HepG2 (cell line): ENCODE data around the gene INAFM1. TPM values are rescaled to one million over a fixed set of nuclear protein-coding genes. Genes with fewer than 3 reads are reported as not detected.
A peak's percentile ranks its signal among the peaks of the same experiment; 100 is the strongest.

ENCODE experiments used
- AKAP8 ChIP-seq: sonication (generic); formaldehyde crosslinking; IDR thresholded peaks from 2 replicates; pipeline ENCODE4 v1.5.1; 2020; ENCODE audit warnings: mild to moderate bottlenecking, missing genetic modification reagents
- ARHGAP35 ChIP-seq: sonication (generic); formaldehyde crosslinking; IDR thresholded peaks from 2 replicates; pipeline ENCODE4 v1.9.0; 2022; ENCODE audit warnings: mild to moderate bottlenecking, inconsistent platforms, moderate library complexity, missing genetic modification reagents, borderline replicate concordance
- ARID5B ChIP-seq: IDR thresholded peaks from 2 replicates; pipeline ENCODE4 v1.4.0; 2020; ENCODE audit warnings: mild to moderate bottlenecking, missing genetic modification reagents
- DMAP1 ChIP-seq: IDR thresholded peaks from 2 replicates; pipeline ENCODE4 v1.6.1; 2016
- FOXO1 ChIP-seq: sonication (generic); formaldehyde crosslinking; IDR thresholded peaks from 2 replicates; pipeline ENCODE4 v1.4.0; 2020; ENCODE audit warnings: missing genetic modification reagents
- HCFC1 ChIP-seq: fragments of 150-350 bp; IDR thresholded peaks from 2 replicates; pipeline ENCODE4 v1.6.1; 2014; ENCODE audit warnings: low read depth, low read length
- HES4 ChIP-seq: sonication (generic); formaldehyde crosslinking; IDR thresholded peaks from 2 replicates; pipeline ENCODE4 v1.9.0; 2021; ENCODE audit warnings: mild to moderate bottlenecking, missing genetic modification reagents, borderline replicate concordance
- KDM2A ChIP-seq: sonication (generic); formaldehyde crosslinking; IDR thresholded peaks from 2 replicates; pipeline ENCODE4 v1.4.0; 2020; ENCODE audit warnings: low read depth, missing genetic modification reagents, borderline replicate concordance
- KLF16 ChIP-seq, 2 experiments: sonication (generic) in 1 of 2; formaldehyde crosslinking in 1 of 2; IDR thresholded peaks; 2 replicates each; pipeline versions ENCODE4 v1.6.1 to v1.8.0; 2016 to 2023; ENCODE audit warnings: missing genetic modification reagents in 2 of 2, missing compliant biosample characterization in 1 of 2
- MYPOP ChIP-seq: sonication (generic); formaldehyde crosslinking; IDR thresholded peaks from 2 replicates; pipeline ENCODE4 v1.8.1; 2023; ENCODE audit warnings: mild to moderate bottlenecking, moderate library complexity, missing genetic modification reagents
- SAFB2 ChIP-seq: sonication (generic); formaldehyde crosslinking; IDR thresholded peaks from 2 replicates; pipeline ENCODE4 v1.5.1; 2020; ENCODE audit warnings: missing genetic modification reagents, low read depth, mild to moderate bottlenecking, borderline replicate concordance
- SAP130 ChIP-seq: IDR thresholded peaks from 2 replicates; pipeline ENCODE4 v1.6.1; 2016; ENCODE audit warnings: low read depth
- SRSF1 ChIP-seq: fragments of 200-400 bp; formaldehyde crosslinking; optimal IDR thresholded peaks from 2 replicates; pipeline ENCODE3; 2017; ENCODE audit warnings: mild to moderate bottlenecking, low read depth, low read length, moderate library complexity
- ZBTB14 ChIP-seq: sonication (generic); formaldehyde crosslinking; IDR thresholded peaks from 2 replicates; pipeline ENCODE4 v1.4.0; 2020; ENCODE audit warnings: missing genetic modification reagents
- ZBTB7B ChIP-seq: sonication (generic); formaldehyde crosslinking; IDR thresholded peaks from 2 replicates; pipeline ENCODE4 v1.4.0; 2020; ENCODE audit warnings: missing genetic modification reagents
- ZNF33A ChIP-seq: sonication (generic); formaldehyde crosslinking; IDR thresholded peaks from 2 replicates; pipeline ENCODE4 v1.5.1; 2020; ENCODE audit warnings: missing genetic modification reagents, mild to moderate bottlenecking, moderate library complexity, borderline replicate concordance
- ZNF570 ChIP-seq: sonication (generic); formaldehyde crosslinking; IDR thresholded peaks from 2 replicates; pipeline ENCODE4 v1.4.0; 2020; ENCODE audit warnings: mild to moderate bottlenecking, missing genetic modification reagents, borderline replicate concordance
- ZNF841 ChIP-seq: sonication (generic); formaldehyde crosslinking; IDR thresholded peaks from 2 replicates; pipeline ENCODE4 v1.8.1; 2023; ENCODE audit warnings: missing genetic modification reagents, borderline replicate concordance
- polyA plus RNA-seq, 8 experiments: library from polyadenylated mRNA; depleted of rRNA in 3 of 8; stranded (reverse) in 7 of 8; unstranded in 1 of 8; fragments of >200 nt; fragmentation: Illumina TruSeq in 4 of 8; extraction: Trizol in 4 of 8; gene quantifications; 2 replicates each; pipeline versions ENCODE4 v1.2.1 to v1.2.3, GENCODE V29; 2011 to 2016; ENCODE audit warnings: low read depth in 4 of 8, missing spikeins in 1 of 8, mixed read lengths in 1 of 8; ENCODE audit not compliant: insufficient read depth in 1 of 8
- total RNA-seq, 5 experiments: library from RNA; depleted of rRNA; stranded (reverse); fragments of >200 nt; fragmentation: Illumina TruSeq; extraction: Trizol; gene quantifications; 2 replicates each; pipeline ENCODE4 v1.2.3, GENCODE V29; 2016; ENCODE audit warnings: low read depth in 1 of 5
- TF ChIP-seq, protein P1 (sequence below): sonication (generic); formaldehyde crosslinking; IDR thresholded peaks from 2 replicates; pipeline ENCODE4 v1.5.1; 2020; ENCODE audit warnings: mild to moderate bottlenecking, missing genetic modification reagents, moderate library complexity
- TF ChIP-seq, protein P2 (sequence below): sonication (generic); formaldehyde crosslinking; IDR thresholded peaks from 2 replicates; pipeline ENCODE4 v1.8.0; 2022; ENCODE audit warnings: low read depth, missing genetic modification reagents

The INAFM1 gene
- total and polyA plus RNA-seq, 2 of the 13 experiments (the other 11 are each of a cell fraction or from before 2014, with no cell fraction given): 0.88 to 1.9 TPM

GRCh38 chr19:47225746-47226425, 48.8 kb upstream of the INAFM1 start (continued):
- TF ChIP-seq, protein P1, sequence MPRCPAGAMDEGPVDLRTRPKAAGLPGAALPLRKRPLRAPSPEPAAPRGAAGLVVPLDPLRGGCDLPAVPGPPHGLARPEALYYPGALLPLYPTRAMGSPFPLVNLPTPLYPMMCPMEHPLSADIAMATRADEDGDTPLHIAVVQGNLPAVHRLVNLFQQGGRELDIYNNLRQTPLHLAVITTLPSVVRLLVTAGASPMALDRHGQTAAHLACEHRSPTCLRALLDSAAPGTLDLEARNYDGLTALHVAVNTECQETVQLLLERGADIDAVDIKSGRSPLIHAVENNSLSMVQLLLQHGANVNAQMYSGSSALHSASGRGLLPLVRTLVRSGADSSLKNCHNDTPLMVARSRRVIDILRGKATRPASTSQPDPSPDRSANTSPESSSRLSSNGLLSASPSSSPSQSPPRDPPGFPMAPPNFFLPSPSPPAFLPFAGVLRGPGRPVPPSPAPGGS (CRISPR knock-in tag): peak; percentile 78; the same call in 1 of the 2 replicates
- TF ChIP-seq KDM2A (CRISPR knock-in tag) (peak; percentile 83), ARID5B (CRISPR knock-in tag) (peak; percentile 32; the same call in 1 of the 2 replicates), FOXO1 (CRISPR knock-in tag) (peak; percentile 47; the same call in 1 of the 2 replicates), SRSF1 (peak; percentile 59), ZBTB7B (CRISPR knock-in tag) (peak; percentile 82; the same call in 1 of the 2 replicates), ARHGAP35 (CRISPR knock-in tag) (peak; percentile 22; the same call in 1 of the 2 replicates), ZNF570 (CRISPR knock-in tag) (no peak), HES4 (CRISPR knock-in tag) (peak; percentile 86), DMAP1 (CRISPR knock-in tag) (no peak), AKAP8 (CRISPR knock-in tag) (peak; percentile 86; the same call in 1 of the 2 replicates), HCFC1 (peak; percentile 37), KLF16 (CRISPR knock-in tag; IDR thresholded peaks at IDR 0.05) (peak in 1 of 2 experiments; percentile 66; a peak in 2 of 4 replicates), MYPOP (CRISPR knock-in tag) (peak; percentile 77; the same call in 1 of the 2 replicates), ZBTB14 (CRISPR knock-in tag) (0 out of 2 replicates have a peak, but pooled peaks have one; percentile 34), ZNF33A (CRISPR knock-in tag) (no peak), SAP130 (CRISPR knock-in tag) (peak; percentile 73), ZNF841 (CRISPR knock-in tag) (no peak), SAFB2 (0 out of 2 replicates have a peak, but pooled peaks have one; percentile 49)
- TF ChIP-seq, protein P2, sequence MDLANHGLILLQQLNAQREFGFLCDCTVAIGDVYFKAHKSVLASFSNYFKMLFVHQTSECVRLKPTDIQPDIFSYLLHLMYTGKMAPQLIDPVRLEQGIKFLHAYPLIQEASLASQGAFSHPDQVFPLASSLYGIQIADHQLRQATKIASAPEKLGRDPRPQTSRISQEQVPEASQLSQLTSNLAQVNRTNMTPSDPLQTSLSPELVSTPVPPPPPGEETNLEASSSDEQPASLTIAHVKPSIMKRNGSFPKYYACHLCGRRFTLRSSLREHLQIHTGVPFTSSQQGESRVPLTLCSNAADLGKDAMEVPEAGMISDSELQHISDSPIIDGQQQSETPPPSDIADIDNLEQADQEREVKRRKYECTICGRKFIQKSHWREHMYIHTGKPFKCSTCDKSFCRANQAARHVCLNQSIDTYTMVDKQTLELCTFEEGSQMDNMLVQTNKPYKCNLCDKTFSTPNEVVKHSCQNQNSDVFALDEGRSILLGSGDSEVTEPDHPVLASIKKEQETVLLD (CRISPR knock-in tag): 0 out of 2 replicates have a peak, but pooled peaks have one; percentile 43
